ENCODE results near the gene LASP1NB.

DNA sequence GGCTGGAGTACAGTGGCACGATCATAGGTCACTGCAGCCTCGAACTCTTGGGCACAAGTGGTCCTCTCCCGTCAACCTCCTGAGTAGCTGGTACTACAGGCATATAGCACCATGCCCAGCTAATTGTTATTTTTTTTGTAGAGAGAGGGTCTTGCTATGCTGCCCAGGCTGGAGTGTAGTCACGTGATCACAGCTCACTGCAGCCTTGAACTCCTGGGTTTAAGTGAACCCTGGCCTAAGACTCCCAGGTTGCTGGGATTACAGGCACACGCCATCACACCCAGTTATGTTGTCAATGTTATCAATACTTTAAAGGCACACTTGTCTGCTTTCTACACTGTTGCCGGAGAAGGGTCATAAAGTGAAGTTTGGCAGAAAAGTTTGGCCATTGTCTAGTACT lies 22.0 kb upstream of the LASP1NB start:
- TF ChIP-seq GATA2 (IDR thresholded peaks at IDR 0.05; ENCODE audit: low read depth, low read length) = no peak
- no peak for TF ChIP-seq GATA3 (IDR thresholded peaks at IDR 0.05; ENCODE audit: low read depth, low read length)
